ENCODE data around the gene INPP5B.

Gene INPP5B

GRCh38 chr1:37845786-37846185, 101.1 kb downstream of the INPP5B start:
- no peak for TF ChIP-seq REST (IDR thresholded peaks at IDR 0.05; ENCODE audit: insufficient read depth in 1 of 2, low read depth in 2 of 2, low read length in 2 of 2)
- no peak for TF ChIP-seq FOXP2 (optimal IDR thresholded peaks at IDR 0.05; ENCODE audit: borderline replicate concordance, extremely low read depth, extremely low read length, insufficient read depth)
- TF ChIP-seq SIN3A (IDR thresholded peaks at IDR 0.05; ENCODE audit: borderline replicate concordance, insufficient read depth, low read length) = no peak
- TF ChIP-seq TAF1 (IDR thresholded peaks at IDR 0.05; ENCODE audit: borderline replicate concordance, insufficient read depth, low read length) = no peak
- no peak for TF ChIP-seq POLR2AphosphoS5 (IDR thresholded peaks at IDR 0.05; ENCODE audit: low read depth, low read length)

DNA sequence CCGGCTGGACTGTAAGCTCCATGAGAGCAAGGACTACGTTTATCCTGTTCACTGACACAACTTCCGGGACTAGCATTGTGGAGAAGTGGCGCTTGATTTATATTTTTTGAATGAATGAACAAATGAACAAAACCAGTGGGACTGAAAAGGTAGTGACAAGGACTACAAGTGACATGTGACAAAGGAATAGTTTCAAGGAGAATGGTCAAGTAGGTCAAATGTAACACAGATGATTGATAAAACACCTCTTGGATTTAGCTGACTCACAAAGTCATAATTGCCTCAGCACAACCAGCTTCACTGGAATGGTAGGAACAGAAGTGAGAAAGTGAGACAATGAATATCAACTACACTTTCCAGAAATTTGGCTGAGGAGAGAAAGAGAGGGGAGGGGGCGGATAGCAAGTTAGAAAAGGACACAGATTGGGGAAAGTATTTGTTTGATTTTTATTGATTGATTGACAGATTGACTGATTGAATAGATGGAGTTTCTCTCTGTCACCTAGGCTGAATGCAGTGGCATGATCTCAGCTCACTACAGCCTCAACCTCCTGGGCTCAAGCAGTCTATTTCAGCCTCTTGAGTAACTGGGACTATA, 101.7 kb downstream of the INPP5B start:
- TF ChIP-seq TAF1 (IDR thresholded peaks at IDR 0.05; ENCODE audit: borderline replicate concordance, insufficient read depth, low read length) (no peak), FOXP2 (optimal IDR thresholded peaks at IDR 0.05; ENCODE audit: borderline replicate concordance, extremely low read depth, extremely low read length, insufficient read depth) (no peak), REST (IDR thresholded peaks at IDR 0.05; ENCODE audit: insufficient read depth in 1 of 2, low read depth in 2 of 2, low read length in 2 of 2) (no peak), SIN3A (IDR thresholded peaks at IDR 0.05; ENCODE audit: borderline replicate concordance, insufficient read depth, low read length) (no peak), POLR2AphosphoS5 (IDR thresholded peaks at IDR 0.05; ENCODE audit: low read depth, low read length) (no peak)

GRCh38 chr1:37844536-37844935, 102.3 kb downstream of the INPP5B start:
- no peak for TF ChIP-seq REST (IDR thresholded peaks at IDR 0.05; ENCODE audit: insufficient read depth in 1 of 2, low read depth in 2 of 2, low read length in 2 of 2)
- no peak for TF ChIP-seq FOXP2 (optimal IDR thresholded peaks at IDR 0.05; ENCODE audit: borderline replicate concordance, extremely low read depth, extremely low read length, insufficient read depth)
- TF ChIP-seq SIN3A (IDR thresholded peaks at IDR 0.05; ENCODE audit: borderline replicate concordance, insufficient read depth, low read length) = no peak
- TF ChIP-seq TAF1 (IDR thresholded peaks at IDR 0.05; ENCODE audit: borderline replicate concordance, insufficient read depth, low read length) = no peak
- no peak for TF ChIP-seq POLR2AphosphoS5 (IDR thresholded peaks at IDR 0.05; ENCODE audit: low read depth, low read length)

- TF ChIP-seq TAF1 (IDR thresholded peaks at IDR 0.05; ENCODE audit: borderline replicate concordance, insufficient read depth, low read length) (no peak), SIN3A (IDR thresholded peaks at IDR 0.05; ENCODE audit: borderline replicate concordance, insufficient read depth, low read length) (no peak), REST (IDR thresholded peaks at IDR 0.05; ENCODE audit: insufficient read depth in 1 of 2, low read depth in 2 of 2, low read length in 2 of 2) (no peak), POLR2AphosphoS5 (IDR thresholded peaks at IDR 0.05; ENCODE audit: low read depth, low read length) (no peak), FOXP2 (optimal IDR thresholded peaks at IDR 0.05; ENCODE audit: borderline replicate concordance, extremely low read depth, extremely low read length, insufficient read depth) (no peak)
Observed at GRCh38 chr1:37841652-37842051, 105.2 kb downstream of the INPP5B start.
